MCF 10A (cell line): ENCODE measurements around the gene ARHGAP4. TPM values are rescaled to one million over a fixed set of nuclear protein-coding genes. Genes with fewer than 3 reads are reported as not detected.

Experiments
- BruUV-seq: library from RNA; stranded (reverse); fragments of 400-500 nt; replicated peaks from 2 replicates; lab custom pipeline; 2021; lab: Mats Ljungman, UMichigan
- CTCF ChIA-PET: fragments of 300-600 bp; sonication (Branson Sonifier 250); formaldehyde crosslinking; extraction: SDS; loops from one replicate; lab custom pipeline; 2021; ENCODE audit warnings: antibody characterized with exemption, inconsistent platforms; lab: Yijun Ruan, JAX
- POLR2A ChIA-PET: fragments of 300-600, 350-650 bp; sonication (Branson Sonifier 250); formaldehyde crosslinking; extraction: SDS; loops from one replicate; lab custom pipeline; 2020; ENCODE audit warnings: antibody characterized with exemption, inconsistent platforms; lab: Yijun Ruan, JAX
- DNase-seq: peaks from one replicate; pipeline ENCODE4 v3.0.0-alpha.2; 2018; ENCODE audit not compliant: unreplicated experiment
- H3K27ac Mint-ChIP-seq: one replicate; pipeline ENCODE4 v1.8.0; 2022; ENCODE audit warnings: mild to moderate bottlenecking, low read depth, mixed read lengths; ENCODE audit not compliant: unreplicated experiment
- H3K27me3 Mint-ChIP-seq: one replicate; pipeline ENCODE4 v1.8.0; 2022; ENCODE audit warnings: mixed read lengths; ENCODE audit not compliant: insufficient read depth, unreplicated experiment
- H3K36me3 Mint-ChIP-seq: one replicate; pipeline ENCODE4 v1.8.0; 2022; ENCODE audit warnings: mild to moderate bottlenecking, moderate library complexity, mixed read lengths; ENCODE audit not compliant: insufficient read depth, unreplicated experiment
- H3K4me1 Mint-ChIP-seq: one replicate; pipeline ENCODE4 v1.8.0; 2022; ENCODE audit warnings: mixed read lengths; ENCODE audit not compliant: insufficient read depth, unreplicated experiment
- H3K4me3 Mint-ChIP-seq: one replicate; pipeline ENCODE4 v1.8.0; 2022; ENCODE audit warnings: mild to moderate bottlenecking, moderate library complexity, mixed read lengths; ENCODE audit not compliant: unreplicated experiment
- H3K9me3 Mint-ChIP-seq: one replicate; pipeline ENCODE4 v1.8.0; 2022; ENCODE audit warnings: mixed read lengths; ENCODE audit not compliant: unreplicated experiment
- intact Hi-C: fragments of 100-400 bp; cut with micrococcal nuclease; formaldehyde crosslinking; loops from 2 replicates; pipeline ENCODE4 v1.14.1; 2022
- total RNA-seq: library from RNA; stranded (reverse); gene quantifications from 2 replicates; pipeline ENCODE4 v1.2.3, GENCODE V29; 2022
- TF ChIP-seq, protein P1 (sequence below): fragments of 200-600 bp; IDR thresholded peaks from one replicate; pipeline ENCODE4 v1.8.0; 2022; ENCODE audit warnings: antibody characterized with exemption, mild to moderate bottlenecking; ENCODE audit not compliant: unreplicated experiment

ARHGAP4 gene
- total RNA-seq, 1 experiment from 2014 or later, result 2.3 TPM

DNA sequence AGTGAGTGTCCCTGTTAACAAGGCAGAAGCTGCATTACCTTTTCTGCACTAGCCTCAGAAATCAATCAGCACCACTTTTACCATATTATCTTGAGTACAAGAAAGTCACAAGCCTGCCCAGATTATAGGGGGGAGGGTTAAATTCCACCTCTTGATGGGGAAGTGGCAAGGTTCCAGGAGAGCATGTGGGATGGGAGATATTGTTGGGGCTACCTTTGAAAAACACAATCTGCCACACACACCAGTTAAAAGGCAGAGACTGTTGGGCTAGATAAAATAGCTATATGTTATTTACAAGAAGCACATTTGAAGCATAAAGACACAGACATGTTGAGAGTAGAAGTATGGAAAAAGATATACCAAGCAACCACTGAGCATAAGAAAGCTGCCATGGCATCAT is 28.2 kb downstream of the ARHGAP4 start:
- peaks cover 12% of the 10 kb centered on the region for H3K4me1 Mint-ChIP-seq
- BruUV-seq, result no TSS peak
- ChIA-PET POLR2A (no interaction called here), CTCF (no interaction called here)
- no peak overlapping the region for H3K27ac Mint-ChIP-seq
- H3K36me3 Mint-ChIP-seq, result no peaks in the 10 kb centered on the region
- no peak for DNase-seq
- H3K9me3 Mint-ChIP-seq, result no peaks in the 10 kb centered on the region
- intact Hi-C loops, result no loop called here
- peaks cover 69% of the 10 kb centered on the region for H3K27me3 Mint-ChIP-seq
- no peak overlapping the region for H3K4me3 Mint-ChIP-seq
- TF ChIP-seq, protein P1, sequence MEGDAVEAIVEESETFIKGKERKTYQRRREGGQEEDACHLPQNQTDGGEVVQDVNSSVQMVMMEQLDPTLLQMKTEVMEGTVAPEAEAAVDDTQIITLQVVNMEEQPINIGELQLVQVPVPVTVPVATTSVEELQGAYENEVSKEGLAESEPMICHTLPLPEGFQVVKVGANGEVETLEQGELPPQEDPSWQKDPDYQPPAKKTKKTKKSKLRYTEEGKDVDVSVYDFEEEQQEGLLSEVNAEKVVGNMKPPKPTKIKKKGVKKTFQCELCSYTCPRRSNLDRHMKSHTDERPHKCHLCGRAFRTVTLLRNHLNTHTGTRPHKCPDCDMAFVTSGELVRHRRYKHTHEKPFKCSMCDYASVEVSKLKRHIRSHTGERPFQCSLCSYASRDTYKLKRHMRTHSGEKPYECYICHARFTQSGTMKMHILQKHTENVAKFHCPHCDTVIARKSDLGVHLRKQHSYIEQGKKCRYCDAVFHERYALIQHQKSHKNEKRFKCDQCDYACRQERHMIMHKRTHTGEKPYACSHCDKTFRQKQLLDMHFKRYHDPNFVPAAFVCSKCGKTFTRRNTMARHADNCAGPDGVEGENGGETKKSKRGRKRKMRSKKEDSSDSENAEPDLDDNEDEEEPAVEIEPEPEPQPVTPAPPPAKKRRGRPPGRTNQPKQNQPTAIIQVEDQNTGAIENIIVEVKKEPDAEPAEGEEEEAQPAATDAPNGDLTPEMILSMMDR, result no peak

GRCh38 chrX:153889123-153889522 is 36.9 kb downstream of the ARHGAP4 start:
- BruUV-seq, result no TSS peak
- H3K27ac Mint-ChIP-seq, result no peak overlapping the region
- TF ChIP-seq, protein P1, result no peak

GRCh38 chrX:153888344-153888743 is 37.7 kb downstream of the ARHGAP4 start:
- intact Hi-C loops, result no loop called here
- no peaks in the 10 kb centered on the region for H3K36me3 Mint-ChIP-seq
- no peak overlapping the region for H3K27ac Mint-ChIP-seq
- POLR2A ChIA-PET, result no interaction called here
- no peak for DNase-seq
- no peaks in the 10 kb centered on the region for H3K9me3 Mint-ChIP-seq
- no peaks in the 10 kb centered on the region for H3K4me1 Mint-ChIP-seq
- CTCF ChIA-PET, result no interaction called here
- H3K27me3 Mint-ChIP-seq, result peaks cover 33% of the 10 kb centered on the region
- no peak overlapping the region for H3K4me3 Mint-ChIP-seq
- no TSS peak for BruUV-seq
- TF ChIP-seq, protein P1, result no peak

More at GRCh38 chrX:153889123-153889522, 36.9 kb downstream of the ARHGAP4 start:
- H3K27me3 Mint-ChIP-seq, result peaks cover 41% of the 10 kb centered on the region
- no peak overlapping the region for H3K4me3 Mint-ChIP-seq
- intact Hi-C loops, result no loop called here
- CTCF ChIA-PET, result interaction anchor here (0.8 kb wide), 1 partner anchor 35 kb away, joined by 3 read pairs; no protein-coding TSS in a partner anchor
- H3K36me3 Mint-ChIP-seq, result no peaks in the 10 kb centered on the region
- DNase-seq, result no peak
- POLR2A ChIA-PET, result no interaction called here
- H3K4me1 Mint-ChIP-seq, result no peaks in the 10 kb centered on the region
- no peaks in the 10 kb centered on the region for H3K9me3 Mint-ChIP-seq

- TF ChIP-seq, protein P1, result no peak
- DNase-seq, result no peak
- no TSS peak for BruUV-seq
- intact Hi-C loops, result no loop called here
- Mint-ChIP-seq H3K27me3 (peaks cover 28% of the 10 kb centered on the region), H3K36me3 (no peaks in the 10 kb centered on the region), H3K27ac (no peak overlapping the region), H3K4me1 (no peaks in the 10 kb centered on the region), H3K4me3 (no peak overlapping the region), H3K9me3 (no peaks in the 10 kb centered on the region)
- ChIA-PET CTCF (interaction anchor here (0.6 kb wide), 1 partner anchor 125 kb away, joined by 3 read pairs; no protein-coding TSS in a partner anchor), POLR2A (no interaction called here)
Observed at GRCh38 chrX:153887385-153887784, 38.7 kb downstream of the ARHGAP4 start.
